Upper lobe of left lung (tissue), 4 donors: ENCODE measurements around the gene TSHZ2.

Source experiments
- POLR2AphosphoS5 ChIP-seq, 2 donors: sonication (generic); formaldehyde crosslinking; IDR thresholded peaks; one replicate each; pipeline ENCODE4 v1.5.1; 2017; ENCODE audit warnings: antibody characterized with exemption in 2 of 2
- TF ChIP-seq, protein P1 (sequence below), 6 experiments: fragments of 450-650 bp in 4 of 6; fragments of 200-600 bp in 2 of 6; sonication (generic) in 2 of 6; IDR thresholded peaks; one replicate each; pipeline ENCODE4 v1.5.1; 2016 to 2019; ENCODE audit warnings: antibody characterized with exemption in 6 of 6

GRCh38 chr20:53222416-53222815 is 250.3 kb downstream of the TSHZ2 start:
- TF ChIP-seq POLR2AphosphoS5 (IDR thresholded peaks at IDR 0.05), result no peak
- TF ChIP-seq, protein P1, sequence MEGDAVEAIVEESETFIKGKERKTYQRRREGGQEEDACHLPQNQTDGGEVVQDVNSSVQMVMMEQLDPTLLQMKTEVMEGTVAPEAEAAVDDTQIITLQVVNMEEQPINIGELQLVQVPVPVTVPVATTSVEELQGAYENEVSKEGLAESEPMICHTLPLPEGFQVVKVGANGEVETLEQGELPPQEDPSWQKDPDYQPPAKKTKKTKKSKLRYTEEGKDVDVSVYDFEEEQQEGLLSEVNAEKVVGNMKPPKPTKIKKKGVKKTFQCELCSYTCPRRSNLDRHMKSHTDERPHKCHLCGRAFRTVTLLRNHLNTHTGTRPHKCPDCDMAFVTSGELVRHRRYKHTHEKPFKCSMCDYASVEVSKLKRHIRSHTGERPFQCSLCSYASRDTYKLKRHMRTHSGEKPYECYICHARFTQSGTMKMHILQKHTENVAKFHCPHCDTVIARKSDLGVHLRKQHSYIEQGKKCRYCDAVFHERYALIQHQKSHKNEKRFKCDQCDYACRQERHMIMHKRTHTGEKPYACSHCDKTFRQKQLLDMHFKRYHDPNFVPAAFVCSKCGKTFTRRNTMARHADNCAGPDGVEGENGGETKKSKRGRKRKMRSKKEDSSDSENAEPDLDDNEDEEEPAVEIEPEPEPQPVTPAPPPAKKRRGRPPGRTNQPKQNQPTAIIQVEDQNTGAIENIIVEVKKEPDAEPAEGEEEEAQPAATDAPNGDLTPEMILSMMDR (IDR thresholded peaks at IDR 0.05), result no peak
